ENCODE measurements around the gene KCNMA1.
A peak's percentile ranks its signal among the peaks of the same experiment; 100 is the strongest.

The KCNMA1 gene

DNA sequence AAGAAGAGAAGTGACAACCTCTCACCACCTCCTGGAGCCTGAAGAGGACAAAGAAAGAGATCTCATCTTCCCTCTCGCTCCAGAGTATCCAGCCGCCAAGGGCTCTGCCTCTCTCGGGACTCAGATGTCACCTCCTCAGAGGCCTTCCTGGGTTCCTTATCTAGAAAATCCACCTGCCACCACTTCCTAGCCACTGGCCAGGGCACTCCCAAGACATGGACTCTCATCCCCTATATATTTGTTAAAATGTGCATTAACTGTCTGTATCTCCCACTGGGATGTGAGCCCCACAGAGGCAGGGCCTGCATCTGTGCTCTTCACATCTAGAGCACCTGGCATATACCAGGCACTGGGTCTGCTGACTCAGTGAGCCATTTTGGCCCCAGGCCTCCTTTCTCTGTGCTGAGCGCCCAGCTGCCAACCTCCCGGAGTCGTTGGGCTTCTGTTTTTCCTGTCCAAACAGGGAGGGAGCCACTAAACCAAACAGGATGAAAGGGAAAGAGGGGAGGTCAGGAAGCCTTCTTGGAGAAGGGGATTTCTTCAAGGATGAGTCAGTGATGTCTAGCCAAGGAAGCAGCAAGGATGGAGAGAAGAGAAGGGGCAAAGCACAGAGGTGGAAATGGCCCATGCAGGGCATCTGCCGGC lies 58.9 kb downstream of the KCNMA1 start:
- Histone ChIP-seq H2BK12ac (ENCODE audit: low read length in 2 of 2) (peak overlapping the region in 1 of 2 experiments; percentile 47), H3K4ac (ENCODE audit: low read depth in 1 of 2, low read length in 2 of 2) (no peak overlapping the region), H3K14ac (ENCODE audit: low read length in 2 of 2) (no peak overlapping the region), H3K4me3 (ENCODE audit: insufficient read depth in 1 of 2, low read depth in 1 of 2, low read length in 2 of 2) (no peak overlapping the region), H3K18ac (ENCODE audit: low read depth in 1 of 2, low read length in 2 of 2) (no peak overlapping the region), H3K9ac (ENCODE audit: low read length) (no peak overlapping the region), H3K4me1 (ENCODE audit: control insufficient read depth, insufficient read depth, low read depth, low read length) (peaks cover 20% of the 10 kb centered on the region), H3K27ac (ENCODE audit: low read length, poor library complexity, severe bottlenecking) (peak overlapping the region; percentile 24), H4K91ac (ENCODE audit: low read length) (no peak overlapping the region), H3K9me3 (ENCODE audit: control insufficient read depth, low read length) (no peaks in the 10 kb centered on the region), H3K36me3 (ENCODE audit: control insufficient read depth in 1 of 2, insufficient read depth in 2 of 2, low read depth in 1 of 2, low read length in 2 of 2) (peaks cover 0 to 3% of the 10 kb centered on the region in 2 experiments), H4K8ac (ENCODE audit: low read length) (no peak overlapping the region), H3K79me1 (replicated peaks; ENCODE audit: low read length, poor library complexity, severe bottlenecking) (peaks cover 26% of the 10 kb centered on the region), H3K23ac (ENCODE audit: low read length in 2 of 2) (no peak overlapping the region), H3K4me2 (ENCODE audit: low read length, poor library complexity, severe bottlenecking) (no peak overlapping the region), H2BK5ac (ENCODE audit: low read depth, low read length, poor library complexity, severe bottlenecking) (no peak overlapping the region), H2BK15ac (ENCODE audit: low read depth, poor library complexity, severe bottlenecking) (no peak overlapping the region), H2AFZ (ENCODE audit: low read depth, low read length) (no peak overlapping the region), H2AK5ac (ENCODE audit: low read length, severe bottlenecking) (no peak overlapping the region), H2BK120ac (ENCODE audit: low read depth, low read length) (no peak overlapping the region), H3K27me3 (ENCODE audit: control insufficient read depth in 1 of 2, insufficient read depth in 1 of 2, low read length in 2 of 2) (no peaks in the 10 kb centered on the region)
- peak; percentile 88 for DNase-seq
- WGBS, result 71% methylated on average over 7 of the region's 7 CpGs

DNA sequence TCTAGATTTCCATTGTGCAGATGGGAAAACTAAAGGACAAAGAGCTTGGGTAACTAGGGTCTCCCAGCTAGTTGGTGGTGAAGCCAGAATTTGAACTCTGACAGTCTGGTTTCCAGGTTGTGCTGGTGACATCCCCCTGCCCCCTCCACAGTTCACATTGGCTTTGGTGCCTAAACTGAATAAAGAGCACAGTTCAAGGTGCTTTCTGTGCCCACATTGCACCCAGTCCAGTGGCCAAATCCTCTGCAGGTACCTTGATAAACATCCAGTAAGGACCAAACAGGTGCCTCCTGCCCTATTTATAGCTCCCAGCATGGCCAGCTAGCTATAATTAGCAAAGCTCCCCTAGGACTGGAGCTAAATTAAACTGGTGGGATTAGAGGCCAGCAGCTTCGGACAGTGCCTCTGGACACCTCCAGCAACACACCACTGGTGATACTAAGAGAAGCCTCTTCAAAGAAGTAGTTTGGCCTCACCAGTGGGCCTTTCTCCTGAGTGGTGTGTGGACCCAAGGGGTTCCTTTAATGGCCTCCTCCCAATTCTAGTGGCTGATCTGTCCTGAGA lies 59.9 kb downstream of the KCNMA1 start:
- Histone ChIP-seq H2AFZ (ENCODE audit: low read depth, low read length) (no peak overlapping the region), H3K27me3 (ENCODE audit: control insufficient read depth in 1 of 2, insufficient read depth in 1 of 2, low read length in 2 of 2) (no peaks in the 10 kb centered on the region), H2BK120ac (ENCODE audit: low read depth, low read length) (no peak overlapping the region), H3K9me3 (ENCODE audit: control insufficient read depth, low read length) (no peaks in the 10 kb centered on the region), H3K18ac (ENCODE audit: low read depth in 1 of 2, low read length in 2 of 2) (no peak overlapping the region), H3K36me3 (ENCODE audit: control insufficient read depth in 1 of 2, insufficient read depth in 2 of 2, low read depth in 1 of 2, low read length in 2 of 2) (peaks cover 0 to 3% of the 10 kb centered on the region in 2 experiments), H3K27ac (ENCODE audit: low read length, poor library complexity, severe bottlenecking) (no peak overlapping the region), H2BK12ac (ENCODE audit: low read length in 2 of 2) (peak overlapping the region in 1 of 2 experiments; percentile 15), H3K79me1 (replicated peaks; ENCODE audit: low read length, poor library complexity, severe bottlenecking) (peaks cover 26% of the 10 kb centered on the region), H3K23ac (ENCODE audit: low read length in 2 of 2) (no peak overlapping the region), H2BK15ac (ENCODE audit: low read depth, poor library complexity, severe bottlenecking) (no peak overlapping the region), H4K91ac (ENCODE audit: low read length) (no peak overlapping the region), H3K4ac (ENCODE audit: low read depth in 1 of 2, low read length in 2 of 2) (no peak overlapping the region), H3K4me2 (ENCODE audit: low read length, poor library complexity, severe bottlenecking) (no peak overlapping the region), H2AK5ac (ENCODE audit: low read length, severe bottlenecking) (no peak overlapping the region), H3K4me3 (ENCODE audit: insufficient read depth in 1 of 2, low read depth in 1 of 2, low read length in 2 of 2) (no peak overlapping the region), H4K8ac (ENCODE audit: low read length) (no peak overlapping the region), H3K9ac (ENCODE audit: low read length) (no peak overlapping the region), H3K14ac (ENCODE audit: low read length in 2 of 2) (no peak overlapping the region), H2BK5ac (ENCODE audit: low read depth, low read length, poor library complexity, severe bottlenecking) (no peak overlapping the region), H3K4me1 (ENCODE audit: control insufficient read depth, insufficient read depth, low read depth, low read length) (peaks cover 15% of the 10 kb centered on the region)
- 100% methylated on average over 1 of the region's 1 CpG for WGBS
- no peak for DNase-seq

DNA sequence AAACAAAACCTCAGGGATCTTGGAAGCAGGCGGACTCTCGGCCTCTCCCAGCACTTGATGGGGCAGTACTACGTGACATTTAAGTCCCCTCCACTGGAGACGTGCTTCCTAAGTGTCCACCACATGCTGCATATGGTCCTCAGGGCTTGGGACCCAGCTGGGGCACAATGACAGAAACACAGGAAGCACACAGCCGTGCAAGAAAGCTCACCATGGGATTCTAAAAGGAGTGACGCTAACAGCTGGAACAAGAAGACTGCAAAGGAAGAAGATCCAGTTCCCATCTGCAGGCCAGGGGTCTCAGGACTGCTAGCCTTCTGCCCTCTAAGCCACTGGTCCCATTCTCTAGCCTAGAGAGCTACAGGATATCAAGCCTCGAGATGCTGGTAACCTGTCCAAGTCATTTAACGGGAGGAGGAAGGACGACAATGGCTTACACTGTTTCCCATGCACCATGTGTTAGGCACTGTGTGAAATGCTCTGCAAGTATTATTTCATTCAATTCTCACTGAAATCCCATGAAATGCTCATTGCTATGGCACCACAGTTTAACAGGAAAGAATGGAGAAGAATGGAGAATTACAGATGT lies 61.1 kb downstream of the KCNMA1 start:
- H2AFZ ChIP-seq (ENCODE audit: low read depth, low read length), result no peak overlapping the region
- H3K4ac ChIP-seq (ENCODE audit: low read depth in 1 of 2, low read length in 2 of 2), result no peak overlapping the region
- no peak overlapping the region for H3K18ac ChIP-seq (ENCODE audit: low read depth in 1 of 2, low read length in 2 of 2)
- peaks cover 21% of the 10 kb centered on the region for H3K79me1 ChIP-seq (replicated peaks; ENCODE audit: low read length, poor library complexity, severe bottlenecking)
- no peak overlapping the region for H2BK12ac ChIP-seq (ENCODE audit: low read length in 2 of 2)
- no peak overlapping the region for H2BK15ac ChIP-seq (ENCODE audit: low read depth, poor library complexity, severe bottlenecking)
- WGBS, result 97% methylated on average over 9 of the region's 9 CpGs
- H3K9ac ChIP-seq (ENCODE audit: low read length), result no peak overlapping the region
- no peaks in the 10 kb centered on the region for H3K9me3 ChIP-seq (ENCODE audit: control insufficient read depth, low read length)
- H3K4me3 ChIP-seq (ENCODE audit: insufficient read depth in 1 of 2, low read depth in 1 of 2, low read length in 2 of 2), result no peak overlapping the region
- H3K4me1 ChIP-seq (ENCODE audit: control insufficient read depth, insufficient read depth, low read depth, low read length), result peaks cover 12% of the 10 kb centered on the region
- H2BK120ac ChIP-seq (ENCODE audit: low read depth, low read length), result no peak overlapping the region
- peaks cover 0 to 2% of the 10 kb centered on the region in 2 experiments for H3K36me3 ChIP-seq (ENCODE audit: control insufficient read depth in 1 of 2, insufficient read depth in 2 of 2, low read depth in 1 of 2, low read length in 2 of 2)
- no peak overlapping the region for H4K91ac ChIP-seq (ENCODE audit: low read length)
- no peak overlapping the region for H3K27ac ChIP-seq (ENCODE audit: low read length, poor library complexity, severe bottlenecking)
- H4K8ac ChIP-seq (ENCODE audit: low read length), result no peak overlapping the region
- no peaks in the 10 kb centered on the region for H3K27me3 ChIP-seq (ENCODE audit: control insufficient read depth in 1 of 2, insufficient read depth in 1 of 2, low read length in 2 of 2)
- H2AK5ac ChIP-seq (ENCODE audit: low read length, severe bottlenecking), result no peak overlapping the region
- no peak for DNase-seq
- H3K23ac ChIP-seq (ENCODE audit: low read length in 2 of 2), result no peak overlapping the region
- no peak overlapping the region for H2BK5ac ChIP-seq (ENCODE audit: low read depth, low read length, poor library complexity, severe bottlenecking)
- H3K4me2 ChIP-seq (ENCODE audit: low read length, poor library complexity, severe bottlenecking), result no peak overlapping the region
- H3K14ac ChIP-seq (ENCODE audit: low read length in 2 of 2), result no peak overlapping the region

DNA sequence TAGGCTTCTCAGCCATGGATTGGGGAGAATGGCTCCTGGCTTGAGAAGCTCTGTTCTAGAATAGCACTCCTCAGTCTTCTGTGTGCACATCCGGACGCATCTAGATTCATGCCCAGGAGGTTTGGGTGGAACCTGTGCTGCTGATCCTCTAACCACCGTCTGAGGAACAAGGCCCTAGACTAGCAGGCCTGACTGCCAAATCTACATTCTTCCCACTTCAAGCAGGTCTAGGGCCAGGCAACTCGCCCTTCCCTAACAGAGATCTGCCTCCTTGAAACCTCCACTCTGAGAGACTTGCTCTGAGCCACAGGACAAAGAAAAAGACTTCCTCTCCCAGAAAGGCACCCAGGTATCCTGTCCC lies 61.6 kb downstream of the KCNMA1 start:
- Histone ChIP-seq H4K91ac (ENCODE audit: low read length) (no peak overlapping the region), H2BK120ac (ENCODE audit: low read depth, low read length) (no peak overlapping the region), H3K4ac (ENCODE audit: low read depth in 1 of 2, low read length in 2 of 2) (no peak overlapping the region), H3K27me3 (ENCODE audit: control insufficient read depth in 1 of 2, insufficient read depth in 1 of 2, low read length in 2 of 2) (no peaks in the 10 kb centered on the region), H2AFZ (ENCODE audit: low read depth, low read length) (no peak overlapping the region), H3K9ac (ENCODE audit: low read length) (no peak overlapping the region), H3K4me3 (ENCODE audit: insufficient read depth in 1 of 2, low read depth in 1 of 2, low read length in 2 of 2) (no peak overlapping the region), H3K14ac (ENCODE audit: low read length in 2 of 2) (no peak overlapping the region), H3K4me2 (ENCODE audit: low read length, poor library complexity, severe bottlenecking) (no peak overlapping the region), H2BK15ac (ENCODE audit: low read depth, poor library complexity, severe bottlenecking) (no peak overlapping the region), H3K23ac (ENCODE audit: low read length in 2 of 2) (no peak overlapping the region), H3K18ac (ENCODE audit: low read depth in 1 of 2, low read length in 2 of 2) (no peak overlapping the region), H2AK5ac (ENCODE audit: low read length, severe bottlenecking) (peak overlapping the region; percentile 7), H3K4me1 (ENCODE audit: control insufficient read depth, insufficient read depth, low read depth, low read length) (peaks cover 12% of the 10 kb centered on the region), H4K8ac (ENCODE audit: low read length) (no peak overlapping the region), H3K79me1 (replicated peaks; ENCODE audit: low read length, poor library complexity, severe bottlenecking) (peaks cover 23% of the 10 kb centered on the region), H3K9me3 (ENCODE audit: control insufficient read depth, low read length) (no peaks in the 10 kb centered on the region), H2BK5ac (ENCODE audit: low read depth, low read length, poor library complexity, severe bottlenecking) (no peak overlapping the region), H2BK12ac (ENCODE audit: low read length in 2 of 2) (no peak overlapping the region), H3K27ac (ENCODE audit: low read length, poor library complexity, severe bottlenecking) (no peak overlapping the region), H3K36me3 (ENCODE audit: control insufficient read depth in 1 of 2, insufficient read depth in 2 of 2, low read depth in 1 of 2, low read length in 2 of 2) (no peaks in the 10 kb centered on the region)
- DNase-seq, result no peak
- WGBS, result 95% methylated on average over 4 of the region's 4 CpGs

Data from mesenchymal stem cell (in vitro differentiated cells and primary cell).